ENCODE data around the gene PTGER2.

The PTGER2 gene

DNA sequence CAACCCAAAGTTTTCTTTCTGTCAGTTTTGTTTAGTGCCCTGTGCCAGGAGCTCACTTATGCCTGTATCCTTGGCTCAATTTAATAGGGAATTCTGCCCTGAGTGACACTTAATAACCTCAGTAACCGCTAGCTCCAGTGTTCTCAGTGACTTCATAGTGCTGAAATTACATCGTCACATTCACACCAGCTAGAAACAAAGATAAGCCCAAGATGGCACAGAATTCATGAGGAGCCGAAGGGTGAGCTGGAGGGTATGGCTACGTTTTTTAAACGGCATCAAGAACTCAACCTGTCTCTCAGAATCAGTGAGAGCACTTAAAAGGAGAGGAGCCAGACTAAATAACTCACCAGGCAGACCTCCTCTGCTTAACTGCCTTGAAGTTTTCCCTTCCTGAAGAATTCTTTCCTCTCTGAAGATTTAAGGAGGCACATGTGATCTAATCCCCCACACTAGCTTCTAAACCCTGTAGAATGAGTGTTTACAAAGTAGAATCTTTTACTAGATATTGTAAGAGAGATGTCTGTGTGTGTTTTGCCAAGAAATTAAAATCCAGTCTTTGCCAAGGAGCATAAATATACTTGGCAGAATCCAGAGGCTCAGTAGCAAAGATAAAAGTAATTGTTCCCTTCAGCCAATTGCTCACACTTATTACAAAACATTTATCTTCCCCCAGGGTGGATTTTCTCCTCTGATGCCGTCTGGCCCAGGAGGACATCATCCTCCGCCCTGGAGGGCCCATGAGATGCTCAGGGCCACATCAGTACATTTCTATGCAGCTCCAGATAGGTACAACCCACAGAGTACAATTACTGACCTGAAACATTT, 37.3 kb downstream of the PTGER2 start:
- H3K4me1 ChIP-seq (ENCODE audit: control insufficient read depth, insufficient read depth, low read length): peaks cover 4% of the 10 kb centered on the region
- H3K27ac ChIP-seq (ENCODE audit: insufficient read depth, low read depth, low read length, poor library complexity, severe bottlenecking): no peak overlapping the region
- no peaks in the 10 kb centered on the region for H3K27me3 ChIP-seq (ENCODE audit: control insufficient read depth, insufficient read depth, low read length, poor library complexity, severe bottlenecking)
- WGBS, 2 experiments: 90 to 91% methylated on average over 7 of the region's 7 CpGs
- H3K9me3 ChIP-seq (ENCODE audit: control insufficient read depth, low read length): no peaks in the 10 kb centered on the region
- no peaks in the 10 kb centered on the region for H3K36me3 ChIP-seq (ENCODE audit: control insufficient read depth, insufficient read depth, low read length)
- H3K4me3 ChIP-seq (ENCODE audit: insufficient read depth, low read depth, low read length): no peak overlapping the region

- H3K27me3 ChIP-seq (ENCODE audit: control insufficient read depth, insufficient read depth, low read length, poor library complexity, severe bottlenecking): no peaks in the 10 kb centered on the region
- 78 to 84% methylated on average over 3 of the region's 3 CpGs for WGBS, 2 experiments
- no peaks in the 10 kb centered on the region for H3K36me3 ChIP-seq (ENCODE audit: control insufficient read depth, insufficient read depth, low read length)
- H3K9me3 ChIP-seq (ENCODE audit: control insufficient read depth, low read length): no peaks in the 10 kb centered on the region
- H3K27ac ChIP-seq (ENCODE audit: insufficient read depth, low read depth, low read length, poor library complexity, severe bottlenecking): no peak overlapping the region
- peaks cover 4% of the 10 kb centered on the region for H3K4me1 ChIP-seq (ENCODE audit: control insufficient read depth, insufficient read depth, low read length)
- H3K4me3 ChIP-seq (ENCODE audit: insufficient read depth, low read depth, low read length): no peak overlapping the region
Observed at GRCh38 chr14:52352061-52352491, 38.0 kb downstream of the PTGER2 start.

GRCh38 chr14:52352569-52352968, 38.5 kb downstream of the PTGER2 start:
- Histone ChIP-seq H3K9me3 (ENCODE audit: control insufficient read depth, low read length) (no peaks in the 10 kb centered on the region), H3K4me1 (ENCODE audit: control insufficient read depth, insufficient read depth, low read length) (peaks cover 4% of the 10 kb centered on the region), H3K27ac (ENCODE audit: insufficient read depth, low read depth, low read length, poor library complexity, severe bottlenecking) (no peak overlapping the region), H3K27me3 (ENCODE audit: control insufficient read depth, insufficient read depth, low read length, poor library complexity, severe bottlenecking) (no peaks in the 10 kb centered on the region), H3K36me3 (ENCODE audit: control insufficient read depth, insufficient read depth, low read length) (no peaks in the 10 kb centered on the region), H3K4me3 (ENCODE audit: insufficient read depth, low read depth, low read length) (no peak overlapping the region)
- WGBS, 2 experiments: 85 to 92% methylated on average over 3 to 4 of the region's 4 CpGs

DNA sequence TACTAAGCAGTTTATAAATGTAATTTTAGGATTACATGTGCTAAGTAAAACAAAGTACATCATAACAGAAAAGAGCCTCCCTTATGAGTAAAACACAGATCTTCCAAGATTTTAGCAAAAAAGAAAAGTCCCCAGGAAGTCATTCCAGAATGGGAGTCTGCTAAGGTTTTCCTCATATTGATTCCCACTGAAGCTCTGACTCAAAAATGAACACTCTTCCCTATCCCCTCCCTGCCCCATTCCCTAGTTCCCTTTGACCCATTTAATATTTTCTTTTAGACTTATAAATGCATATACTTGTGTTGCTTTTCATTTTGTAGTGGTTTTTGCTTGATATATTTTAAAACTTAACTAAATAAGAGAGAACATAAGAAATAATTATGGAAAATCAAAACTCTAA, 40.1 kb downstream of the PTGER2 start:
- H3K36me3 ChIP-seq (ENCODE audit: control insufficient read depth, insufficient read depth, low read length): no peaks in the 10 kb centered on the region
- H3K4me3 ChIP-seq (ENCODE audit: insufficient read depth, low read depth, low read length): no peak overlapping the region
- no peak overlapping the region for H3K27ac ChIP-seq (ENCODE audit: insufficient read depth, low read depth, low read length, poor library complexity, severe bottlenecking)
- no peaks in the 10 kb centered on the region for H3K27me3 ChIP-seq (ENCODE audit: control insufficient read depth, insufficient read depth, low read length, poor library complexity, severe bottlenecking)
- peaks cover 4% of the 10 kb centered on the region for H3K4me1 ChIP-seq (ENCODE audit: control insufficient read depth, insufficient read depth, low read length)
- no peaks in the 10 kb centered on the region for H3K9me3 ChIP-seq (ENCODE audit: control insufficient read depth, low read length)

DNA sequence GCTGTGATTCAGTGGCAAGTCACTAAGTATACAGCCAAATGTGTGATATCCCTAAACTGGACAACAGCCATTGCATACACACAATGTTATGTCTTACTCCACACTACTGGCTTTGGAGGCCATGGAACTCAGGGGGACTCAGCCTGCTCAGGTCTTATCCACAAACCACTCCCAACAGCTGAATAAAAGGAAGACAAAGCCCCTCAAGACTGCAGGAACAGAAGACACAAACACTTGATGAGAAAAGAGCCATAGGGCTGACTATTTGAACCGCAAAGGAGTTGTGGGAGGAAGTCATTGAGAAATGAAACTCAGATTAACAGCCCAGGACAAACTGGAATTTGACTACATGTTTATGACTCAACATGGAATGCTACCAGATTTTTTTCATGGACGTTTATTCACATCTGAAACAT, 40.9 kb downstream of the PTGER2 start:
- H3K9me3 ChIP-seq (ENCODE audit: control insufficient read depth, low read length): no peaks in the 10 kb centered on the region
- no peaks in the 10 kb centered on the region for H3K27me3 ChIP-seq (ENCODE audit: control insufficient read depth, insufficient read depth, low read length, poor library complexity, severe bottlenecking)
- H3K36me3 ChIP-seq (ENCODE audit: control insufficient read depth, insufficient read depth, low read length): no peaks in the 10 kb centered on the region
- H3K4me3 ChIP-seq (ENCODE audit: insufficient read depth, low read depth, low read length): no peak overlapping the region
- H3K27ac ChIP-seq (ENCODE audit: insufficient read depth, low read depth, low read length, poor library complexity, severe bottlenecking): no peak overlapping the region
- 88 to 89% methylated on average over 2 of the region's 2 CpGs for WGBS, 2 experiments
- peaks cover 4% of the 10 kb centered on the region for H3K4me1 ChIP-seq (ENCODE audit: control insufficient read depth, insufficient read depth, low read length)

GRCh38 chr14:52355526-52355925, 41.4 kb downstream of the PTGER2 start:
- Histone ChIP-seq H3K27me3 (ENCODE audit: control insufficient read depth, insufficient read depth, low read length, poor library complexity, severe bottlenecking) (no peaks in the 10 kb centered on the region), H3K4me1 (ENCODE audit: control insufficient read depth, insufficient read depth, low read length) (peaks cover 4% of the 10 kb centered on the region), H3K27ac (ENCODE audit: insufficient read depth, low read depth, low read length, poor library complexity, severe bottlenecking) (no peak overlapping the region), H3K9me3 (ENCODE audit: control insufficient read depth, low read length) (no peaks in the 10 kb centered on the region), H3K4me3 (ENCODE audit: insufficient read depth, low read depth, low read length) (no peak overlapping the region), H3K36me3 (ENCODE audit: control insufficient read depth, insufficient read depth, low read length) (no peaks in the 10 kb centered on the region)
- 74 to 75% methylated on average over 5 of the region's 5 CpGs for WGBS, 2 experiments

GRCh38 chr14:52356025-52356424, 41.9 kb downstream of the PTGER2 start:
- peaks cover 3% of the 10 kb centered on the region for H3K4me1 ChIP-seq (ENCODE audit: control insufficient read depth, insufficient read depth, low read length)
- 95 to 98% methylated on average over 3 of the region's 3 CpGs for WGBS, 2 experiments
- no peak overlapping the region for H3K27ac ChIP-seq (ENCODE audit: insufficient read depth, low read depth, low read length, poor library complexity, severe bottlenecking)
- H3K4me3 ChIP-seq (ENCODE audit: insufficient read depth, low read depth, low read length): no peak overlapping the region
- H3K9me3 ChIP-seq (ENCODE audit: control insufficient read depth, low read length): no peaks in the 10 kb centered on the region
- no peaks in the 10 kb centered on the region for H3K36me3 ChIP-seq (ENCODE audit: control insufficient read depth, insufficient read depth, low read length)
- H3K27me3 ChIP-seq (ENCODE audit: control insufficient read depth, insufficient read depth, low read length, poor library complexity, severe bottlenecking): no peaks in the 10 kb centered on the region

DNA sequence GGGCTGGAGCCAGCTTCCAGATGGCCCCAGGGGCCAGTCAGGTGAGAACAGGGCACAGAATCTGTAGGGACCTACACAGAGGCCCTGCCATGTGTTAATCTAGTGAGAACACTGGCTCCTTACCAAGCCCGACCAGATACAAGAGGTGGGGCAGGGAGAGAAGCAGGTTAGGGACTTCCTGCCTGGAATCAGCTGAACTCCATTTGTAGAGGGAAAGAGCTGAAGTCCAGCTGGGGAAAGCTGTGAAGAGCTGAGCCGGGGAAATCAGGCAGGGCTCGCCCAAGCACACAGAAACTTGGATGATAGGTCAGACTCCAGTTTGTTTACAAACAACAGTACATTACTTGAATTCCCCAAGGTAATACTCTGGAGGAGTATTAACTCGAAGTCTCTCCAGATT, 46.7 kb downstream of the PTGER2 start:
- Histone ChIP-seq H3K27ac (ENCODE audit: insufficient read depth, low read depth, low read length, poor library complexity, severe bottlenecking) (no peak overlapping the region), H3K9me3 (ENCODE audit: control insufficient read depth, low read length) (no peaks in the 10 kb centered on the region), H3K4me3 (ENCODE audit: insufficient read depth, low read depth, low read length) (no peak overlapping the region), H3K36me3 (ENCODE audit: control insufficient read depth, insufficient read depth, low read length) (no peaks in the 10 kb centered on the region), H3K4me1 (ENCODE audit: control insufficient read depth, insufficient read depth, low read length) (no peaks in the 10 kb centered on the region), H3K27me3 (ENCODE audit: control insufficient read depth, insufficient read depth, low read length, poor library complexity, severe bottlenecking) (no peaks in the 10 kb centered on the region)
- 77 to 82% methylated on average over 4 of the region's 4 CpGs for WGBS, 2 experiments

DNA sequence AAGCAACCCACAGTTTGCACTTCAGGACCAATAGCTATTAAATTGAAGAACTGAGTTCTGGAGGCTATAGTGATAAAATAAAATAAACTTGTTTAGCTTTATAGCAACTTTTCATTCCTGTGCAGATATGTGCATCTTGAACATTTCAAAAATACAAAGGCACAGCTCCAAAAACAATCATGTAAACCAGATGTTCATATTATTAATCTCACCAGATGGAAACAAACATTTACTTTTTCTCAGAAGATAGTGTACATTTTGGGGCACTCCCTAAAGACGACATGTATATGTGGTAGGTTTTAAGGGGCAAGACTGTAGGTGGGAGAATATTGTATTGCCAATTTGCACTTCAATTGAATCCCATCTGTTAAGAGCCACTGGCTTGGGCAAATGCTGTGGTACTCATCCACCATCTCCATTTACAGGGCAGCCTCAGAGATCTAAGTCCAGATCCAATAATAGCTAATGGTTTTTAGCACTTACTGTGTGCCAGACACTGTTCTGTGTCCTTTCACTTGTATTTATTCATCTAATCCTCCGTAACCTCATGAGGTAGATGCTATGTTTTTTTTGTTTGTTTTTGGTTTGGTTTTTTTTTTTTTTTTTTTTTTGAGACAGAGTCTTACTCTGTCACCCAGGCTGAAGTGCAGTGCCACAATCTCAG, 49.1 kb downstream of the PTGER2 start:
- no peaks in the 10 kb centered on the region for H3K4me1 ChIP-seq (ENCODE audit: control insufficient read depth, insufficient read depth, low read length)
- H3K4me3 ChIP-seq (ENCODE audit: insufficient read depth, low read depth, low read length): no peak overlapping the region
- no peaks in the 10 kb centered on the region for H3K9me3 ChIP-seq (ENCODE audit: control insufficient read depth, low read length)
- no peaks in the 10 kb centered on the region for H3K36me3 ChIP-seq (ENCODE audit: control insufficient read depth, insufficient read depth, low read length)
- H3K27ac ChIP-seq (ENCODE audit: insufficient read depth, low read depth, low read length, poor library complexity, severe bottlenecking): no peak overlapping the region
- WGBS, 2 experiments: 86 to 100% methylated on average over 1 to 2 of the region's 2 CpGs
- H3K27me3 ChIP-seq (ENCODE audit: control insufficient read depth, insufficient read depth, low read length, poor library complexity, severe bottlenecking): no peaks in the 10 kb centered on the region

DNA sequence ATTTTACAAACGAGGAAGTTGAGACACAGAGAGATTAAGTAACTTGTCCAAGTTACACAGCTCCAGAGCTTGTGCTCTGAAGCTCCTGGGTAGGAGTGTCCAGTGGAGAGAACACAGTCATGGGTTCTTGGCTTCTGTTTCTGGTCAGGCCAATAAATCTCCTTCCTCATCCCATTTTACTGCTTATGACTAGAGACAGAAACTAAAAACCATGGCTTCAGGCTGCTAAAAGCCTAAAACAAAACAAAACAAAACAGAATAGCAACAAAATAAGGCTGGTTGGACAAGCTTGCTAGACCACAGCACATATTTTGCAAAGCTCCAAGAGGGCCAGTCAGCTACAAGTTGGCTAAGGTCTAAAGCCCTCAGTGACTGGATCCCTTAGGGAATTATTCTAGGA, 49.8 kb downstream of the PTGER2 start:
- Histone ChIP-seq H3K27ac (ENCODE audit: insufficient read depth, low read depth, low read length, poor library complexity, severe bottlenecking) (no peak overlapping the region), H3K36me3 (ENCODE audit: control insufficient read depth, insufficient read depth, low read length) (no peaks in the 10 kb centered on the region), H3K27me3 (ENCODE audit: control insufficient read depth, insufficient read depth, low read length, poor library complexity, severe bottlenecking) (no peaks in the 10 kb centered on the region), H3K4me3 (ENCODE audit: insufficient read depth, low read depth, low read length) (no peak overlapping the region), H3K4me1 (ENCODE audit: control insufficient read depth, insufficient read depth, low read length) (no peaks in the 10 kb centered on the region), H3K9me3 (ENCODE audit: control insufficient read depth, low read length) (no peaks in the 10 kb centered on the region)
- 94 to 100% methylated on average over 1 of the region's 1 CpG for WGBS, 2 experiments
